Body of pancreas (tissue), 4 donors: Measurements from ENCODE around the gene HIF3A. TPM values are rescaled to one million over a fixed set of nuclear protein-coding genes. Genes with fewer than 3 reads are reported as not detected.
"Not testable (repeated sequence)": the region's sequence is repeated elsewhere in the genome, so short reads cannot be mapped to it uniquely, and the experiment has no call there.

Experiments used
- ATAC-seq: fragments of 150-250 bp; one replicate; pipeline ENCODE4 v1.9.1; 2016
- DNase-seq, 4 donors: peaks; one replicate each; pipeline ENCODE4 v3.0.0-alpha.2; 2019
- H3K27ac ChIP-seq, 4 donors: fragments of 200-600 bp; sonication (generic); 1 replicate in 3 of 4; 2 replicates in 1 of 4; pipeline versions ENCODE4 v1.5.1 to v1.6.1; 2016 to 2019; ENCODE audit warnings: mild to moderate bottlenecking in 1 of 4, mixed read lengths in 1 of 4, moderate library complexity in 1 of 4
- H3K27me3 ChIP-seq, 2 donors: fragments of 200-600 bp; sonication (generic); one replicate each; pipeline ENCODE4 v1.6.0; 2016; ENCODE audit warnings: mild to moderate bottlenecking in 1 of 2
- H3K36me3 ChIP-seq, 2 donors: fragments of 200-600 bp; sonication (generic); replicated peaks in 1 of 2; 2 replicates each; pipeline ENCODE4 v1.5.1; 2016; ENCODE audit warnings: low read depth in 2 of 2; ENCODE audit not compliant: insufficient read depth in 1 of 2
- H3K4me1 ChIP-seq: fragments of 200-600 bp; sonication (generic); one replicate; pipeline ENCODE4 v1.6.0; 2016
- H3K4me3 ChIP-seq, 2 donors: fragments of 200-600 bp; sonication (generic); 1 replicate in 1 of 2; 2 replicates in 1 of 2; pipeline ENCODE4 v1.5.1; 2016 to 2019
- H3K9me3 ChIP-seq, 3 donors: fragments of 200-600 bp; sonication (generic); 1 replicate in 2 of 3; 2 replicates in 1 of 3; pipeline ENCODE4 v1.5.1; 2016
- POLR2A ChIP-seq, 3 donors: fragments of 450-650 bp; IDR thresholded peaks; one replicate each; pipeline ENCODE4 v1.6.1; 2016; ENCODE audit warnings: antibody characterized with exemption in 3 of 3, mild to moderate bottlenecking in 2 of 3
- WGBS, 2 donors: methylation state at CpG; one replicate each; pipeline ENCODE4 v1.1.5; 2017; 5-methylcytosine and 5-hydroxymethylcytosine counted together
- intact Hi-C: fragments of 100-400 bp; cut with DNase I; formaldehyde crosslinking; loops from one replicate; pipeline ENCODE4 v1.15.1; 2023
- total RNA-seq, 2 donors: library from RNA; depleted of rRNA; stranded (reverse); fragments of >200 nt; gene quantifications; one replicate each; pipeline ENCODE4 v1.1.0, GENCODE V29; 2016
- TF ChIP-seq, protein P1 (sequence below), 7 experiments: fragments of 450-650 bp in 4 of 7; fragments of 200-600 bp in 3 of 7; sonication (generic) in 3 of 7; IDR thresholded peaks; one replicate each; pipeline ENCODE4 v1.5.1; 2016 to 2019; ENCODE audit warnings: antibody characterized with exemption in 7 of 7

HIF3A gene
- total RNA-seq, 2 donors from 2014 or later = 24.4 to 63.3 TPM

DNA sequence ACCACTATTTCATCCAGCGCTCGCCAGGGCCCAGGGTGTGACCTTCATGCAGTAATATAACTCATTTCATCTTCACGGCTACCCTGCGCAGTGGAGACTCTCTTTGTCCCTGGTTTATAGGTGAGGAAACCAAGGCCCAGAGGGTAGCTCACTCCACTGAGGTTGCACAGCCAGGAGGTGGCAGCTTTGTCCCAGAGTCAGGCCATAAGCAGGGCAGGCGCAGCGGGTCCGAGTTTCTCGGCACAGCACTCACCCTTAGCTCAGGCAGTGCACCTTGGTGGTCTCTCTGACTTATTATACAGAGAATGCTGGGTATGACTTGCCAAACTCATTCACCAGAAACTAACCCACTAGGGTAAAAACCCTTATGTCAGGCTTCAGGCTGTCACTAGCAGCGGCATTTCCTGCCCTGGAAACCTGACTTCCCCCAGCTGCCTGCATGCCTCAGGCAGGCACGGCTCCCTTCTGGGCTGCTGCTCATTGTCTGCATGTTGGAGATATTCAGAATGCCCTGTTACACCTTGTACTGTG, 74.6 kb downstream of the HIF3A start:
- peaks cover 0 to 2% of the 10 kb centered on the region in 2 donors for H3K36me3 ChIP-seq
- intact Hi-C loops = no loop called here
- H3K4me1 ChIP-seq = peaks cover 40% of the 10 kb centered on the region
- H3K4me3 ChIP-seq = no peak overlapping the region
- no peak for TF ChIP-seq POLR2A (IDR thresholded peaks at IDR 0.05)
- TF ChIP-seq, protein P1, sequence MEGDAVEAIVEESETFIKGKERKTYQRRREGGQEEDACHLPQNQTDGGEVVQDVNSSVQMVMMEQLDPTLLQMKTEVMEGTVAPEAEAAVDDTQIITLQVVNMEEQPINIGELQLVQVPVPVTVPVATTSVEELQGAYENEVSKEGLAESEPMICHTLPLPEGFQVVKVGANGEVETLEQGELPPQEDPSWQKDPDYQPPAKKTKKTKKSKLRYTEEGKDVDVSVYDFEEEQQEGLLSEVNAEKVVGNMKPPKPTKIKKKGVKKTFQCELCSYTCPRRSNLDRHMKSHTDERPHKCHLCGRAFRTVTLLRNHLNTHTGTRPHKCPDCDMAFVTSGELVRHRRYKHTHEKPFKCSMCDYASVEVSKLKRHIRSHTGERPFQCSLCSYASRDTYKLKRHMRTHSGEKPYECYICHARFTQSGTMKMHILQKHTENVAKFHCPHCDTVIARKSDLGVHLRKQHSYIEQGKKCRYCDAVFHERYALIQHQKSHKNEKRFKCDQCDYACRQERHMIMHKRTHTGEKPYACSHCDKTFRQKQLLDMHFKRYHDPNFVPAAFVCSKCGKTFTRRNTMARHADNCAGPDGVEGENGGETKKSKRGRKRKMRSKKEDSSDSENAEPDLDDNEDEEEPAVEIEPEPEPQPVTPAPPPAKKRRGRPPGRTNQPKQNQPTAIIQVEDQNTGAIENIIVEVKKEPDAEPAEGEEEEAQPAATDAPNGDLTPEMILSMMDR (IDR thresholded peaks at IDR 0.05) = no peak
- H3K9me3 ChIP-seq = no peaks in the 10 kb centered on the region
- DNase-seq = peak in 2 of 4 donors; percentile 4 to 10
- H3K27me3 ChIP-seq = no peaks in the 10 kb centered on the region
- H3K27ac ChIP-seq = peak overlapping the region in 3 of 4 donors; percentile 25 to 85 (median 83)
- ATAC-seq = no peak
- WGBS, 2 donors = 84 to 93% methylated on average over 3 to 10 of the region's 10 CpGs

DNA sequence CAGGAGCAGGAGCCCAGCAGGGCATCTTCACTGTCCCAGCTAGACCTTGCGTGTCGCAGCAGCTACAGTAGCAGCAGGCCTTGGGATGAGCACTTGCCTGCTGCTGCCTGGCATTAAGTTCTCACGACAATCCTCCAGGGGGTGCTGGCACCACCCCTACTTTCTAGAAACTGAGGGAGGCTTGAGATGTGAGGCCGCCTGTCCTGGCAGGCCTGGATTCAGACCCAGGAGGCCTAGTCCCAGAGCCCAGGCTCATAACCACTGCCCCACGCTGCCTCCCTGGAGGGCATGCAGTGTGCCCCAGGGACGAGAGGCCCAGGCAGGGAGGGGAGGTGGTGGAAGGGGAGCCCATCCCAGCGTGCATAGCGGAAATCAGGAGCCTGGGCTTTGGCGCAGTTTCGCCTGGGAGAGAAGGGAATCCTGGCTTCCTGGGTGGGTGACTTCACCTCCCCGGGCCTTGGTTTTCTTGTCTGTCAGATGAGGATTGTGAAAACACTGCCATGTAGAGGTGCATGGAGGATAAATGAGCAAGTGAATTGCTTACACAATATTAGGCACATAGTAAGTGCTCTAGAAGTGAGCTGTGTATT, 76.2 kb downstream of the HIF3A start:
- H3K4me3 ChIP-seq = no peak overlapping the region
- 73 to 86% methylated on average over 2 to 11 of the region's 11 CpGs for WGBS, 2 donors
- TF ChIP-seq POLR2A (IDR thresholded peaks at IDR 0.05) = no peak
- TF ChIP-seq, protein P1 (IDR thresholded peaks at IDR 0.05) = no peak
- ATAC-seq (peak; percentile 7), DNase-seq (peak in 3 of 4 donors; percentile 23 to 45 (median 34))
- H3K9me3 ChIP-seq = no peaks in the 10 kb centered on the region
- H3K27me3 ChIP-seq = no peaks in the 10 kb centered on the region
- peaks cover 44% of the 10 kb centered on the region for H3K4me1 ChIP-seq
- H3K36me3 ChIP-seq = peaks cover 0 to 9% of the 10 kb centered on the region in 2 donors
- H3K27ac ChIP-seq = peak overlapping the region; percentile 74 to 85 (median 84)
- intact Hi-C loops = no loop called here

DNA sequence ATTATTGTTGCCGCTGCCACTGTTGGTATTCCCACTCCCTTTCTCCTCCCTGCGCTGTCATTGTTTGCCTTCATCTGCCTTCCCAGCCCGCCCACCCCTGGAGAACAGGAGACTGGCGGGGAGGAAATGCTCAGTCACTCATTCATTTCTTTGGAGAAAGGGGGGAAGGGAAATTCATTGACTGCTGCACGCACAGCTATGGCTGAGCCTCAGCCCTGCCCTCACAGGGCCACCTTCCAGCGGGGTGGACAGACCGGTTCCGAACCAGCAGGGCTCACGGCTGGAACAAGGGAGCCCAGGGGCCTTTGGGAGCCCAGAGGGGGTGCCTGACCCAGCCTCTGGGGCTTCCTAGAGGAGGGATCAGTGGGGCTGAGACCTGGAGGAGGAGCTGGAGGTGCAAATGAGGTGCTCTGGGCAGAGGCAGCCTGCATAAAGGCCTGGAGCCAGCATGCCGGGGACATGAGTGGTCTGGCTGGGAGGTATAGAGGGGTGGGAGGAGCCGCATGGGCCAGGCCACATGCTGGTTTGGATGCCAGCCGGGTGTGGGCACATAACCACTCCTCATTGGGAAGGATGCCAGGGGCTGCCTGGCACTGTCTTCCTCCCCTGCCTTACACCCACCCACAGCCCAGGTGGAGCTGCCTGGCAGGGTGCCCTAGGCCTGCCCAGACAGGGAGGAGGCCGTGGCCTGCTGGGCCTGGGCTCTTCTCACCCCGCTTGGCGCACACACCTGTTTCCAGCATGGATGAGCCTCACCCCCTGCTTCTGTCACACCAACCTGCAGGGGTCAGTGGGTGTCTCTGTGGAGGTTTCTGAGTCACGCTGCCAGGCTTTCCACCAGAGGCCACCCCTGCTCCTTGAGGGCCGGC, 76.9 kb downstream of the HIF3A start:
- peaks cover 50% of the 10 kb centered on the region for H3K4me1 ChIP-seq
- TF ChIP-seq POLR2A (IDR thresholded peaks at IDR 0.05) = peak in 2 of 3 donors; percentile 45 to 47
- TF ChIP-seq, protein P1 (IDR thresholded peaks at IDR 0.05) = peak in 2 of 7 experiments; percentile 15
- H3K9me3 ChIP-seq = no peaks in the 10 kb centered on the region
- DNase-seq = peak; percentile 91 to 99 (median 98)
- peak overlapping the region; percentile 74 to 85 (median 84) for H3K27ac ChIP-seq
- no peak overlapping the region for H3K4me3 ChIP-seq
- H3K27me3 ChIP-seq = no peaks in the 10 kb centered on the region
- intact Hi-C loops = no loop called here
- ATAC-seq = peak; percentile 84
- peaks cover 0 to 9% of the 10 kb centered on the region in 2 donors for H3K36me3 ChIP-seq
- 23 to 32% methylated on average over 13 to 17 of the region's 17 CpGs for WGBS, 2 donors

DNA sequence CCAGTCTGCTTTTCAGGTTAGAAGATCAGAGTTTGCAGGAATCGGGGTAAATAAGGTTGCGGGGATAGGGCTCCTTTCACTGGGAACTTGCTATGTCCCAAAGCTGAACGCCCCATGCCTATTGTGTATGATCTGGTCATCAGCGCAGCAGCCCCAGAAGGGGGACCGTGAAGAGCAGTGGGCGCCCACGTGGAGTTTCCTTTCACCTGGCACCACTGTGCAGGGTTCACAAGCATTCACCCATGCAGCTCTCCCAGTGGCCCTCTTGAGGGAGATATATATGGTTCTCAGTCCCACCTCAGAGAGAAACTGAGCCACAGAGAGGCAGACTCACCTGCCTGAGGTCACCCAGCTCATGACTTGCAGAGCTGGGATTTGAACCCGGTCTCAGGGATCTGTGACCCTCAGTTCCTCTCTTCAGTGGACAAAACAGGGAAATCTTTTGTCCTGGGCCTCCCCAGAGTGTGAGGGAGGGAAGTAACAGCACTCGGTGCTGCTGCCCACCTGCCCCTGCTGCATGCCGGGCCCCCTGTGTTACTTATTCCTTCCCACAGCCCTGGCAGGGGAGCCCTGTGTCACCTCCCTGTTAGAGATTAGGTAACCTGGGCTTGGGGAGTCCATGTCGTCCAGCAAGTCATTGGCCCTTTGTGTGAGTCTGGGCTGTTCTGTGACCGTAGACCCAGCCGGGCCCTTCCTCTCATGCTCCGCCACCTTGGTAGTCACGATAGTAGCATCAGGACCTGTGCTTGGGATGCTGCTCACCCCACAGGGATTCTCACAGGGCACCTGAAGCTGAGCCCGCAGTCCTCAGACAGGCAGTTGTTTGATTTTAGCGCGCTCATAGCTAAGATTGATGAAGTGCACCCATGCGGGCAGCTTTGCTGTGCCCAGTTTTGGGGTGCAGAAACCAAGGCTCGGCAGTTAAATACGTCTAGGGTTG, 78.0 kb downstream of the HIF3A start:
- intact Hi-C loops = no loop called here
- TF ChIP-seq POLR2A (IDR thresholded peaks at IDR 0.05) = no peak
- TF ChIP-seq, protein P1 (IDR thresholded peaks at IDR 0.05) = no peak
- WGBS, 2 donors = 85 to 87% methylated on average over 16 to 21 of the region's 21 CpGs
- ATAC-seq (no peak), DNase-seq (peak in 2 of 4 donors; percentile 5 to 10)
- H3K27me3 ChIP-seq = no peaks in the 10 kb centered on the region
- H3K36me3 ChIP-seq = peaks cover 0 to 7% of the 10 kb centered on the region in 2 donors
- peaks cover 50% of the 10 kb centered on the region for H3K4me1 ChIP-seq
- no peaks in the 10 kb centered on the region for H3K9me3 ChIP-seq
- peak overlapping the region; percentile 74 to 85 (median 84) for H3K27ac ChIP-seq
- no peak overlapping the region for H3K4me3 ChIP-seq

DNA sequence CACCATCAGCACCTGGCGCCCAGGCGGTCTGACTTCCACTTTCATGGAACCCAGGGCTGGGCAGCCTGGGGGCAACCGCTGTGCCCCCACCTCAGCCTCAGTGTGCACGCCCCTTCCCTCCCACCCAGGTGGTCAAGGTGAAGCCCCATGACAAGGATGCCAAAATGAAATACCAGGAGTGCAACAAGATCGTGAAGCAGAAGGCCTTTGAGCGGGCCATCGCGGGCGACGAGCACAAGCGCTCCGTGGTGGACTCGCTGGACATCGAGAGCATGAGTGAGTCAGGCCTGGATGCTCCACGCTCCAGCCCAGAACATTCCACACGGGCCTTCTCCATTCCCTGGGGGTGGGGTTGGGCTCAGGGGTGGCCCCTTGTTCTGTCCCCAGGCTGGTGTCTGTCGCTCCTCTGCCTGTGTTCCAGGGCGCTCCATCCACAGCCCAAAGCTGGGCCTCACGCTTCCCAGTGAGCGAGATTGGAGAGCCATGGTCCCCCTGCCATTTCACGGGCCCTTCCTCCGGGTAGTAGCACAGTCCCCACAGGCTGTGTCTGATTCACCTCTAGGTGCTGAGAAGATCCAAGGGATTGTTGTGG, 78.7 kb downstream of the HIF3A start:
- Histone ChIP-seq H3K27ac (peak overlapping the region in 1 of 4 donors; percentile 85), H3K4me1 (peaks cover 50% of the 10 kb centered on the region)
- H3K4me3 ChIP-seq, intact Hi-C loops, H3K27me3 ChIP-seq, H3K36me3 ChIP-seq, ATAC-seq, H3K9me3 ChIP-seq: not testable (repeated sequence)
- 90 to 97% methylated on average over 12 to 21 of the region's 22 CpGs for WGBS, 2 donors
- DNase-seq = peak in 1 of 4 donors; percentile 10
